Ishikawa (cell line): ENCODE results near the gene ULK4.

ENCODE experiments used
- EP300 ChIP-seq: IDR thresholded peaks from 2 replicates; pipeline ENCODE4 v1.6.1; 2012; ENCODE audit warnings: borderline replicate concordance
- FOXM1 ChIP-seq: IDR thresholded peaks from 2 replicates; pipeline ENCODE4 v1.6.1; 2012; ENCODE audit warnings: low read depth, borderline replicate concordance
- MAX ChIP-seq: IDR thresholded peaks from 2 replicates; pipeline ENCODE4 v1.6.1; 2012
- REST ChIP-seq: IDR thresholded peaks from 2 replicates; pipeline ENCODE4 v1.6.1; 2012; ENCODE audit warnings: low read depth, mild to moderate bottlenecking
- YY1 ChIP-seq: IDR thresholded peaks from 2 replicates; pipeline ENCODE4 v1.6.1; 2012; ENCODE audit warnings: low read depth

GRCh38 chr3:41362638-41363559 is 599.0 kb downstream of the ULK4 start:
- TF ChIP-seq FOXM1, result no peak
- no peak for TF ChIP-seq EP300
- no peak for TF ChIP-seq REST
- TF ChIP-seq YY1, result no peak
- no peak for TF ChIP-seq MAX
